GM21381 (cell line): ENCODE data around the gene SMARCAD1.
A peak's percentile ranks its signal among the peaks of the same experiment; 100 is the strongest.
"Not testable (repeated sequence)": the region's sequence is repeated elsewhere in the genome, so short reads cannot be mapped to it uniquely, and the experiment has no call there.

Experiments
- ATAC-seq: cut with Tn5 transposase; IDR thresholded peaks from one replicate; pipeline ENCODE4 v1.9.1; 2021; ENCODE audit warnings: mild to moderate bottlenecking, moderate library complexity; ENCODE audit not compliant: unreplicated experiment

SMARCAD1 gene

GRCh38 chr4:94290245-94290644, 82.6 kb downstream of the SMARCAD1 start:
- ATAC-seq: no peak

- not testable (repeated sequence) for ATAC-seq
Measured at GRCh38 chr4:94293981-94294380, 86.3 kb downstream of the SMARCAD1 start.

GRCh38 chr4:94295473-94295872, 87.8 kb downstream of the SMARCAD1 start:
- ATAC-seq: not testable (repeated sequence)

GRCh38 chr4:94298725-94299252, 91.1 kb downstream of the SMARCAD1 start:
- no peak for ATAC-seq

- no peak for ATAC-seq
Measured at GRCh38 chr4:94302191-94302590, 94.5 kb downstream of the SMARCAD1 start.

- ATAC-seq: no peak
Measured at GRCh38 chr4:94304365-94304971, 96.8 kb downstream of the SMARCAD1 start.

- ATAC-seq: no peak
Measured at GRCh38 chr4:94305466-94306225, 98.0 kb downstream of the SMARCAD1 start.

GRCh38 chr4:94306713-94307112, 99.0 kb downstream of the SMARCAD1 start:
- no peak for ATAC-seq

- ATAC-seq: no peak
Measured at GRCh38 chr4:94307231-94307871, 99.7 kb downstream of the SMARCAD1 start.

- not testable (repeated sequence) for ATAC-seq
Measured at GRCh38 chr4:94319927-94320326, 112.3 kb downstream of the SMARCAD1 start.

GRCh38 chr4:94325835-94326234, 118.2 kb downstream of the SMARCAD1 start:
- ATAC-seq: no peak

- no peak for ATAC-seq
Measured at GRCh38 chr4:94329933-94330332, 122.3 kb downstream of the SMARCAD1 start.

GRCh38 chr4:94332983-94333590, 125.4 kb downstream of the SMARCAD1 start:
- no peak for ATAC-seq

- ATAC-seq: no peak
Measured at GRCh38 chr4:94333866-94334265, 126.2 kb downstream of the SMARCAD1 start.

GRCh38 chr4:94334476-94334875, 126.8 kb downstream of the SMARCAD1 start:
- no peak for ATAC-seq

GRCh38 chr4:94334962-94335361, 127.3 kb downstream of the SMARCAD1 start:
- no peak for ATAC-seq

GRCh38 chr4:94336303-94336702, 128.6 kb downstream of the SMARCAD1 start:
- no peak for ATAC-seq

- not testable (repeated sequence) for ATAC-seq
Measured at GRCh38 chr4:94336791-94337190, 129.1 kb downstream of the SMARCAD1 start.

- ATAC-seq: peak; percentile 48
Measured at GRCh38 chr4:94338681-94339351, 131.2 kb downstream of the SMARCAD1 start.

GRCh38 chr4:94339779-94340178, 132.1 kb downstream of the SMARCAD1 start:
- no peak for ATAC-seq
